GM12878 (cell line): ENCODE measurements around the gene SLC50A1. TPM values are rescaled to one million over a fixed set of nuclear protein-coding genes. Genes with fewer than 3 reads are reported as not detected.

Source experiments
- BCL3 ChIP-seq: IDR thresholded peaks from 2 replicates; pipeline ENCODE4 v1.6.1; 2011; ENCODE audit warnings: borderline replicate concordance, low read depth, mild to moderate bottlenecking, moderate library complexity, low read length; ENCODE audit not compliant: insufficient read depth, poor library complexity, severe bottlenecking
- E4F1 ChIP-seq: fragments of 450-650 bp; IDR thresholded peaks from 2 replicates; pipeline ENCODE4 v1.6.1; 2018; ENCODE audit warnings: borderline replicate concordance, mild to moderate bottlenecking; ENCODE audit not compliant: partially characterized antibody
- EP300 ChIP-seq, 2 experiments: fragments of 150-350 bp in 1 of 2; IDR thresholded peaks; 2 replicates each; pipeline ENCODE4 v1.6.1; 2011 to 2012; ENCODE audit warnings: low read depth in 2 of 2, low read length in 2 of 2, borderline replicate concordance in 1 of 2, improper control_type of control experiment in 1 of 2, inconsistent platforms in 1 of 2; ENCODE audit not compliant: control insufficient read depth in 1 of 2
- FOXM1 ChIP-seq: IDR thresholded peaks from 2 replicates; pipeline ENCODE4 v1.6.1; 2012; ENCODE audit warnings: low read depth, mild to moderate bottlenecking, inconsistent platforms, low read length, moderate library complexity
- NFIC ChIP-seq: IDR thresholded peaks from 2 replicates; pipeline ENCODE4 v1.6.1; 2012; ENCODE audit warnings: low read depth, mild to moderate bottlenecking, inconsistent platforms, low read length, moderate library complexity
- NKRF ChIP-seq: fragments of 450-650 bp; conservative IDR thresholded peaks from 2 replicates; pipeline ENCODE4 v1.6.1; 2017; ENCODE audit warnings: mild to moderate bottlenecking, moderate library complexity
- NR2F1 ChIP-seq: fragments of 450-650 bp; conservative IDR thresholded peaks from 2 replicates; pipeline ENCODE4 v1.6.1; 2017; ENCODE audit warnings: mild to moderate bottlenecking
- ZBTB40 ChIP-seq: fragments of 450-650 bp; IDR thresholded peaks from 2 replicates; pipeline ENCODE4 v1.6.1; 2016; ENCODE audit warnings: mild to moderate bottlenecking, moderate library complexity, borderline replicate concordance
- ZNF687 ChIP-seq: fragments of 450-650 bp; IDR thresholded peaks from 2 replicates; pipeline ENCODE4 v1.6.1; 2017; ENCODE audit warnings: mild to moderate bottlenecking, moderate library complexity
- polyA plus RNA-seq, 11 experiments: library from polyadenylated mRNA; depleted of rRNA in 4 of 11; unstranded in 6 of 11; stranded (reverse) in 5 of 11; fragments of >200 nt; fragmentation: Nextera tagmentation in 4 of 11; fragmentation: Illumina TruSeq in 1 of 11; extraction: Ambion mirVana in 4 of 11; extraction: Trizol in 1 of 11; gene quantifications; 1 replicate in 1 of 11; 2 replicates in 10 of 11; pipeline versions ENCODE4 v1.2.1 to v1.2.3, GENCODE V29; 2011 to 2016; ENCODE audit warnings: inconsistent platforms in 2 of 11, missing spikeins in 2 of 11, low read depth in 1 of 11
- total RNA-seq, 4 experiments: library from RNA; depleted of rRNA in 3 of 4; stranded (reverse); fragments of >200 nt in 3 of 4; fragmentation: Illumina TruSeq in 1 of 4; extraction: Trizol in 1 of 4; gene quantifications; 2 replicates each; pipeline versions ENCODE4 v1.2.1 to v1.2.3, GENCODE V29; 2013 to 2021

The SLC50A1 gene
- total and polyA plus RNA-seq, 10 of the 15 experiments (the other 5 are each of a cell fraction or from before 2014, with no cell fraction given): 32.5 to 85.6 (median 54.0) TPM

GRCh38 chr1:155172732-155173477 lies 37.3 kb downstream of the SLC50A1 start, which contains the start of gene KRTCAP2 (continued):
- TF ChIP-seq ZNF687 (peak; percentile 69), ZBTB40 (peak; percentile 63; the same call in 1 of the 2 replicates), BCL3 (no peak), FOXM1 (no peak), NR2F1 (no peak), NFIC (no peak), E4F1 (no peak), NKRF (peak; percentile 51), EP300 (IDR thresholded peaks at IDR 0.05; ENCODE audit: borderline replicate concordance in 1 of 2, control insufficient read depth in 1 of 2, low read depth in 2 of 2, low read length in 2 of 2) (no peak)
